H1 (cell line): ENCODE data around the gene GLMP. TPM values are rescaled to one million over a fixed set of nuclear protein-coding genes. Genes with fewer than 3 reads are reported as not detected.

Source experiments
- ATF2 ChIP-seq: IDR thresholded peaks from 2 replicates; pipeline ENCODE4 v1.6.1; 2012; ENCODE audit warnings: low read length, inconsistent platforms
- ATF3 ChIP-seq: IDR thresholded peaks from 2 replicates; pipeline ENCODE4 v1.6.1; 2011; ENCODE audit warnings: low read depth, mild to moderate bottlenecking, low read length; ENCODE audit not compliant: insufficient read depth
- BCL11A ChIP-seq, 2 experiments: IDR thresholded peaks; one replicate each; pipeline ENCODE4 v1.6.1; 2011; ENCODE audit warnings: low read depth in 2 of 2, low read length in 2 of 2, mild to moderate bottlenecking in 2 of 2
- CEBPB ChIP-seq: IDR thresholded peaks from 2 replicates; pipeline ENCODE4 v1.6.1; 2012; ENCODE audit warnings: low read depth, low read length
- CTCF ChIP-seq, 3 experiments: IDR thresholded peaks; 1 replicate in 2 of 3; 2 replicates in 1 of 3; pipeline versions ENCODE4 v1.5.1 to v1.6.1; 2011; ENCODE audit warnings: low read length in 3 of 3, mild to moderate bottlenecking in 3 of 3, inconsistent platforms in 2 of 3, low read depth in 1 of 3, moderate library complexity in 1 of 3; ENCODE audit not compliant: insufficient read depth in 1 of 3; ENCODE audit errors: control extremely low read depth in 1 of 3
- FOSL1 ChIP-seq: IDR thresholded peaks from 2 replicates; pipeline ENCODE4 v1.6.1; 2011; ENCODE audit warnings: mild to moderate bottlenecking, low read depth, low read length, moderate library complexity; ENCODE audit not compliant: insufficient read depth
- GABPA ChIP-seq: IDR thresholded peaks from 2 replicates; pipeline ENCODE4 v1.6.1; 2011; ENCODE audit warnings: mild to moderate bottlenecking, low read length, moderate library complexity, borderline replicate concordance; ENCODE audit not compliant: insufficient read depth
- GTF2F1 ChIP-seq: IDR thresholded peaks from 2 replicates; pipeline ENCODE4 v1.6.1; 2012; ENCODE audit warnings: low read depth, low read length, improper control_type of control experiment, borderline replicate concordance
- KDM1A ChIP-seq: fragments of 200-600, 300-600 bp; sonication (generic); IDR thresholded peaks from 2 replicates; pipeline ENCODE4 v1.7.1; 2016; ENCODE audit warnings: mild to moderate bottlenecking, low read length, borderline replicate concordance
- KDM5A ChIP-seq: fragments of 200-600 bp; IDR thresholded peaks from 2 replicates; pipeline ENCODE4 v1.7.1; 2012; ENCODE audit warnings: mild to moderate bottlenecking, low read length, inconsistent platforms, mixed read lengths
- POU5F1 ChIP-seq: IDR thresholded peaks from 2 replicates; pipeline ENCODE4 v1.6.1; 2011; ENCODE audit warnings: low read depth, mild to moderate bottlenecking, low read length, moderate library complexity
- RNF2 ChIP-seq: fragments of 200-900, 300-1000 bp; sonication (generic); IDR thresholded peaks from 2 replicates; pipeline ENCODE4 v1.7.1; 2016; ENCODE audit warnings: borderline replicate concordance, low read depth, mild to moderate bottlenecking, antibody characterized with exemption, low read length; ENCODE audit not compliant: poor library complexity, severe bottlenecking; ENCODE audit errors: missing control alignments
- SIX5 ChIP-seq: IDR thresholded peaks from 2 replicates; pipeline ENCODE4 v1.6.1; 2011; ENCODE audit warnings: mild to moderate bottlenecking, low read depth, low read length
- SP2 ChIP-seq: IDR thresholded peaks from 2 replicates; pipeline ENCODE4 v1.6.1; 2012; ENCODE audit warnings: mild to moderate bottlenecking, low read length, inconsistent platforms
- TAF1 ChIP-seq: IDR thresholded peaks from 2 replicates; pipeline ENCODE4 v1.6.1; 2011; ENCODE audit warnings: mild to moderate bottlenecking, low read depth, low read length
- USF2 ChIP-seq: IDR thresholded peaks from 2 replicates; pipeline ENCODE4 v1.6.1; 2011; ENCODE audit warnings: low read length, improper control_type of control experiment
- YY1 ChIP-seq: IDR thresholded peaks from 2 replicates; pipeline ENCODE4 v1.6.1; 2011; ENCODE audit warnings: low read depth, mild to moderate bottlenecking, low read length
- polyA plus RNA-seq, 7 experiments: library from polyadenylated mRNA; depleted of rRNA in 3 of 7; stranded (reverse) in 5 of 7; unstranded in 2 of 7; fragments of >200 nt in 5 of 7; fragments of 200-250 nt in 2 of 7; gene quantifications; 1 replicate in 5 of 7; 2 replicates in 1 of 7; 4 replicates in 1 of 7; pipeline versions ENCODE4 v1.2.1 to v1.2.3, GENCODE V29; 2011 to 2013; ENCODE audit warnings: missing spikeins in 2 of 7, mixed read lengths in 2 of 7
- total RNA-seq: library from RNA; stranded (reverse); fragmentation: NEBNext Ultra II Directional; extraction: Animal tissue kit (Norgen Biotek cat#: 25700); gene quantifications from 2 replicates; pipeline ENCODE4 v1.2.1, GENCODE V29; 2021

Gene GLMP
- total and polyA plus RNA-seq, 2 of the 8 experiments (the other 6 are each of a cell fraction or from before 2014, with no cell fraction given) = 48.1 to 59.5 TPM

GRCh38 chr1:156338180-156338976 is 42.9 kb upstream of the GLMP start, which contains the start of the genes CCT3 and TSACC (continued):
- no peak for TF ChIP-seq USF2
- no peak for TF ChIP-seq RNF2
- TF ChIP-seq KDM5A = no peak
- TF ChIP-seq TAF1 = peak; percentile 86
- no peak; the same call in 1 of the 2 replicates for TF ChIP-seq GTF2F1
- TF ChIP-seq YY1 = peak; percentile 76
- peak; percentile 89 for TF ChIP-seq SP2
- TF ChIP-seq CEBPB = 0 out of 2 replicates have a peak, but pooled peaks have one; percentile 2
- peak; percentile 92 for TF ChIP-seq SIX5
- 0 out of 2 replicates have a peak, but pooled peaks have one; percentile 17 for TF ChIP-seq ATF3
- TF ChIP-seq FOSL1 = 0 out of 2 replicates have a peak, but pooled peaks have one; percentile 18
- TF ChIP-seq KDM1A = no peak
- TF ChIP-seq CTCF (IDR thresholded peaks at IDR 0.05; ENCODE audit: control extremely low read depth in 1 of 3, insufficient read depth in 1 of 3, low read depth in 1 of 3, low read length in 3 of 3) = no peak
- no peak for TF ChIP-seq GABPA
- TF ChIP-seq POU5F1 = no peak
- TF ChIP-seq BCL11A (IDR thresholded peaks at IDR 0.05; ENCODE audit: low read depth in 2 of 2, low read length in 2 of 2) = no peak
- TF ChIP-seq ATF2 = no peak
